K562 (cell line): ENCODE measurements around the gene WDR18.

ENCODE experiments used
- CTCF ChIP-seq, 3 experiments: IDR thresholded peaks in 2 of 3; conservative IDR thresholded peaks in 1 of 3; 2 replicates each; pipeline ENCODE4 v1.5.1; 2011 to 2012; ENCODE audit warnings: low read length in 3 of 3, mild to moderate bottlenecking in 3 of 3, control low read depth in 2 of 3, improper control_type of control experiment in 1 of 3, inconsistent platforms in 1 of 3, low read depth in 1 of 3, mixed read lengths in 1 of 3, moderate library complexity in 1 of 3; ENCODE audit not compliant: insufficient read depth in 2 of 3
- EZH2 ChIP-seq: IDR thresholded peaks from 2 replicates; pipeline ENCODE4 v1.6.1; 2012; ENCODE audit warnings: low read depth, mild to moderate bottlenecking, inconsistent platforms, low read length, borderline replicate concordance
- POLR2A ChIP-seq: fragments of 450-650 bp; conservative IDR thresholded peaks from 2 replicates; pipeline ENCODE4 v1.6.1; 2016

- no peak for TF ChIP-seq POLR2A
- TF ChIP-seq EZH2 = no peak
- TF ChIP-seq CTCF (IDR thresholded peaks at IDR 0.05 in 2 of 3, conservative IDR thresholded peaks at IDR 0.05 in 1 of 3; ENCODE audit: insufficient read depth in 2 of 3, low read depth in 1 of 3, low read length in 3 of 3) = no peak
Observed at GRCh38 chr19:1015782-1016646, 31.9 kb downstream of the WDR18 start.
